Stimulated activated naive CD8-positive, alpha-beta T cell treated with anti-CD3 and anti-CD28 coated beads, Interleukin-15, amount 100 ng/mL, for 72 hours (primary cell): Measurements from ENCODE around the gene CEL.

ENCODE experiments used
- ATAC-seq: fragments of 150-1000 bp; cut with Tn5 transposase; 2 replicates; pipeline ENCODE4 v1.10.0; 2021; ENCODE audit warnings: mild to moderate bottlenecking, moderate library complexity
- DNase-seq, 2 donors: peaks; one replicate each; pipeline ENCODE4 v3.0.0; 2021 to 2022
- H3K27ac Mint-ChIP-seq, 2 donors: one replicate each; pipeline ENCODE4 v1.8.0; 2022; ENCODE audit warnings: mild to moderate bottlenecking in 2 of 2, mixed read lengths in 2 of 2, moderate library complexity in 2 of 2
- H3K27me3 Mint-ChIP-seq: one replicate; pipeline ENCODE4 v1.8.0; 2022; ENCODE audit warnings: mixed read lengths
- H3K4me1 Mint-ChIP-seq: one replicate; pipeline ENCODE4 v1.8.0; 2022; ENCODE audit warnings: mild to moderate bottlenecking, mixed read lengths
- H3K4me3 Mint-ChIP-seq, 2 donors: one replicate each; pipeline ENCODE4 v1.8.0; 2022; ENCODE audit warnings: mild to moderate bottlenecking in 2 of 2, mixed read lengths in 2 of 2, moderate library complexity in 1 of 2
- H3K9me3 Mint-ChIP-seq, 2 donors: one replicate each; pipeline ENCODE4 v1.8.0; 2022; ENCODE audit warnings: mixed read lengths in 2 of 2

The CEL gene

DNA sequence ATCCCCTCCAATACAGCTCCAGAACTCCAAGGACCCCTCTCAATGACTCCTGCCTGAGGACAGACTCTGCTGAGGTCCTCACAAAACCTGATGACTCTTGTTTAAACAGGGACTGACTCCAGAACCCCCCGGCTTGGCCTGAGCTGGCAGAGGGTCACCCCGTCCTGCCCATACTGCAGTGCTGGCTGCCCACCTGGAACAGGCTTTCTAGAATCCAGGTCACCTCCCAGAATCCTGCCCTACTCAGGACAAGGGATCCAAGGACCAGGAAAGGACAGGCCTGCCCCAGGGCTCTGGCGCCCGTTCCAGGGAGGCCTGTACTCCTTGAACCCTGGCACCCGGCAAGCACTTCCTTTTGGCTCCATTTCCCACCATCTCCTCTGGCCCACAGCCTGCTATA, 37.1 kb downstream of the CEL start:
- DNase-seq (no peak), ATAC-seq (no peak)
- Mint-ChIP-seq H3K27me3 (no peaks in the 10 kb centered on the region), H3K4me3 (no peak overlapping the region), H3K27ac (peak overlapping the region in 1 of 2 donors; percentile 52), H3K9me3 (peaks cover 19 to 21% of the 10 kb centered on the region in 2 donors), H3K4me1 (no peaks in the 10 kb centered on the region)

DNA sequence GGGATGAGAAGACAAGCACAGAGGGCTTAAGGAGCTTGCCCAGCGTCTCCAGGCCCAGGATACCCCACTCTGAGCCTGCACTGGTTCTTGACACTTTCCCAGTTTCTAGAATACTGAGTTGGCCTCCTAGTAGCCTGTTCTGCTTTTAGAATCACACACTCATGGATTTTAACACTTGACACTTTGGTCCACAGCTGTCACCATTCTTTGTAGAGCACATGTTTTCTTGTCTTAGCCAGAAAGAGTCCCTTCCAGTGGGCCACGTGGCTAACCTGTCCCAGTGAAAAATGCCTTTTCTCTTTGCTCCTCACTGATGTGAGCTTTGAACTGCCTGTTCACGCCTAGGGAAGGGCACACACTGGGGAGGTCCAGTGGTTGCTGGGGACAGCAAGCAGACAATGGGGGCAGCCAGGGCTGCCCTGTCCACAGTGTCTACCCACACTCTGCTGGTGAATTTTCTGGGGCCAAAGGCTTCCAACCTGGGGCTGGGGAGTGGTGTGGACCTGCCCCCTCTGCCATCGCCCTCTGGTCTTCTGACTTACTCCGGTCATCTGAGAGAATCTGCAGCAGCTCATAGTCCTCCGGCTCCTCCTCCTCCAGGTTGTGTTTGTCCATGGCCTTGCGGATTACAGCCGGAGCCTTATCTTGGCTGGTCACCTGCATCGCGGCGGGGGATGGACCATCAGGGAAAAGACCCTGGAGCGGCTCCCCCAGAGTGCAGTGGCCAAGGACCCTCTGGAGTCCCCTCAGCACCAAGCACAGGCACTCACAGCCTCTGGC, 38.1 kb downstream of the CEL start:
- no peak overlapping the region for H3K27ac Mint-ChIP-seq
- DNase-seq (no peak), ATAC-seq (no peak)
- no peak overlapping the region for H3K4me3 Mint-ChIP-seq
- peaks cover 16 to 21% of the 10 kb centered on the region in 2 donors for H3K9me3 Mint-ChIP-seq
- H3K4me1 Mint-ChIP-seq, result no peaks in the 10 kb centered on the region
- no peaks in the 10 kb centered on the region for H3K27me3 Mint-ChIP-seq

GRCh38 chr9:133100506-133101355, 39.0 kb downstream of the CEL start:
- no peak for ATAC-seq
- DNase-seq, result no peak
- Mint-ChIP-seq H3K27me3 (no peaks in the 10 kb centered on the region), H3K4me1 (no peaks in the 10 kb centered on the region), H3K9me3 (peaks cover 12 to 18% of the 10 kb centered on the region in 2 donors), H3K4me3 (no peak overlapping the region), H3K27ac (peak overlapping the region in 1 of 2 donors; percentile 71)

DNA sequence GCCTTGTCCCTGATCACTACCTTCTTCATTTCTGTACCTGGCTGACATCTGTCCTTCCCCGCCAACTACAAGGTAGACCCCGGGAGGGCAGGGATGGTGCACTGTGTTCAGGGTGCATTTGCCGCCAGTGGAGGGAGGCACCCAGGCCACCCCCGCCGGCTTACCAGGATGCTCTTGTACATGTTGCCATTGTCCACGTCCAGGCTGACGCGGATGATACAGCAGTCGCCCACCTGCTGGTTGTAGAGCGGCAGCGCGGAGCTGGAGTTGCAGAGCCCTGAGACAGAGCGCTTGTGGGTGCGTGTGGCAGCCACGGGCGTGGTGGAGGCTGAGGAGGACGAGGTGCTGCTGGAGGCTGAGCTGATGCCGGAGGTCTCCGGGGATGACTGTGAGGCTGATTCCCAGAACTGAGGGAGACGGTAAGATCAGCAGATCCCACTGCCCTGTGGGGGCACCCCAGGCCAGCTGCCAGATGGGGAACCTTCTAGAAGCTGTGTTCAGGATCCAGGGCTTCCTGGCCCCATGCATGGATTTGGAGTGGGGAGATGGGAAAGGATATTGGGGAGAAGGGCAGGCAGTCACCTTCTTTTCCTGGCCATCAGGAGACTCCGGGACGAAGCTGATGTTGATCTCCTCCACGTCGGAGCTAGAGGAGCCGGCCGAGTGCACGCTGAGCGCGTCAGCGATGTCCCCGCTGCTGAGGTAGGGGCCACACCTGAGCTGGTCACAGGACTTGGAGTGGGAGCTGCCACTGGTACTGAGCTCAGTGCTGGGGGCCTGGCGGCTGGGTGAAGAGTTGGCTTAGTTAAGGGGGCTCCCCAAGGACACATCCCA, 39.8 kb downstream of the CEL start:
- DNase-seq (no peak), ATAC-seq (no peak)
- Mint-ChIP-seq H3K4me3 (no peak overlapping the region), H3K27me3 (no peaks in the 10 kb centered on the region), H3K27ac (peak overlapping the region in 1 of 2 donors; percentile 71), H3K9me3 (peaks cover 5 to 10% of the 10 kb centered on the region in 2 donors), H3K4me1 (no peaks in the 10 kb centered on the region)

- H3K4me1 Mint-ChIP-seq, result no peaks in the 10 kb centered on the region
- DNase-seq (no peak), ATAC-seq (no peak)
- no peaks in the 10 kb centered on the region for H3K27me3 Mint-ChIP-seq
- H3K4me3 Mint-ChIP-seq, result no peak overlapping the region
- H3K9me3 Mint-ChIP-seq, result peaks cover 5 to 9% of the 10 kb centered on the region in 2 donors
- no peak overlapping the region for H3K27ac Mint-ChIP-seq
Measured at GRCh38 chr9:133102190-133103021, 40.6 kb downstream of the CEL start.

GRCh38 chr9:133103183-133103986, 41.6 kb downstream of the CEL start:
- ATAC-seq (peak; percentile 49), DNase-seq (peak; percentile 50 to 51)
- no peaks in the 10 kb centered on the region for H3K4me1 Mint-ChIP-seq
- peak overlapping the region in 1 of 2 donors; percentile 73 for H3K27ac Mint-ChIP-seq
- no peak overlapping the region for H3K4me3 Mint-ChIP-seq
- H3K27me3 Mint-ChIP-seq, result no peaks in the 10 kb centered on the region
- H3K9me3 Mint-ChIP-seq, result peaks cover 0 to 2% of the 10 kb centered on the region in 2 donors

- no peak overlapping the region for H3K27ac Mint-ChIP-seq
- no peaks in the 10 kb centered on the region for H3K4me1 Mint-ChIP-seq
- H3K4me3 Mint-ChIP-seq, result no peak overlapping the region
- no peaks in the 10 kb centered on the region for H3K27me3 Mint-ChIP-seq
- no peak for DNase-seq
- no peak for ATAC-seq
- H3K9me3 Mint-ChIP-seq, result no peaks in the 10 kb centered on the region
Measured at GRCh38 chr9:133103987-133104505, 42.3 kb downstream of the CEL start.

- Mint-ChIP-seq H3K27ac (peak overlapping the region in 1 of 2 donors; percentile 14), H3K9me3 (no peaks in the 10 kb centered on the region), H3K27me3 (no peaks in the 10 kb centered on the region), H3K4me1 (peaks cover under 1% of the 10 kb centered on the region), H3K4me3 (no peak overlapping the region)
- no peak for DNase-seq
- no peak for ATAC-seq
Measured at GRCh38 chr9:133104718-133105460, 43.1 kb downstream of the CEL start.

DNA sequence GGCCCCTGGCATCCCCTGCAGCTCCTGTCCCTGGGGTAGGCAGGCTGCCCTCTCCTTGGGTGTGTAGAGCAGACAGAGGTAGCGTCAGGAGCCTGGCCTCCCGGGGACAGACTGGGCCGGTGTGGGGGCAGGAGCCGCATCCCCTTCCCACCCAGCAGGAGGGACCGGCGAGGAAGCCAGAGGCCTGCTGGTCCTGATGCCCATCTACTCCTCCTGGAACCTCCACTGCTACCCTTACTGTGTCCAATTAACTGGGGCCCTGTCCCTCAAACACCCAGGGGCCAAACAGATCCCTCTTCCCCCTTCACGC, 43.6 kb downstream of the CEL start:
- DNase-seq (no peak), ATAC-seq (no peak)
- no peak overlapping the region for H3K4me3 Mint-ChIP-seq
- no peaks in the 10 kb centered on the region for H3K9me3 Mint-ChIP-seq
- H3K27ac Mint-ChIP-seq, result no peak overlapping the region
- peaks cover 6% of the 10 kb centered on the region for H3K4me1 Mint-ChIP-seq
- H3K27me3 Mint-ChIP-seq, result no peaks in the 10 kb centered on the region

GRCh38 chr9:133106511-133107244, 44.9 kb downstream of the CEL start:
- ATAC-seq (no peak), DNase-seq (no peak)
- Mint-ChIP-seq H3K4me1 (peaks cover 7% of the 10 kb centered on the region), H3K9me3 (no peaks in the 10 kb centered on the region), H3K27me3 (no peaks in the 10 kb centered on the region), H3K4me3 (no peak overlapping the region), H3K27ac (peak overlapping the region in 1 of 2 donors; percentile 87)

GRCh38 chr9:133107245-133107722, 45.5 kb downstream of the CEL start:
- no peak overlapping the region for H3K27ac Mint-ChIP-seq
- DNase-seq (no peak), ATAC-seq (no peak)
- H3K9me3 Mint-ChIP-seq, result no peaks in the 10 kb centered on the region
- H3K27me3 Mint-ChIP-seq, result no peaks in the 10 kb centered on the region
- H3K4me3 Mint-ChIP-seq, result no peak overlapping the region
- peaks cover 9% of the 10 kb centered on the region for H3K4me1 Mint-ChIP-seq

GRCh38 chr9:133107961-133108793, 46.4 kb downstream of the CEL start:
- DNase-seq (no peak), ATAC-seq (no peak)
- Mint-ChIP-seq H3K27ac (no peak overlapping the region), H3K9me3 (no peaks in the 10 kb centered on the region), H3K4me3 (no peak overlapping the region), H3K27me3 (no peaks in the 10 kb centered on the region), H3K4me1 (peaks cover 18% of the 10 kb centered on the region)
